Stimulated activated CD8-positive, alpha-beta memory T cell treated with anti-CD3 and anti-CD28 coated beads, Interleukin-7, amount 100 ng/mL, for 4 hours (primary cell): ENCODE results near the gene TTLL10.

Experiments used
- DNase-seq, 2 donors: peaks; one replicate each; pipeline ENCODE4 v3.0.0-alpha.2; 2020; ENCODE audit warnings: low read depth in 2 of 2

The TTLL10 gene

GRCh38 chr1:1247341-1247913 is 73.7 kb downstream of the TTLL10 start:
- no peak for DNase-seq
